HUES64 (cell line): ENCODE data around the gene CBX5.
"Not testable (repeated sequence)": the region's sequence is repeated elsewhere in the genome, so short reads cannot be mapped to it uniquely, and the experiment has no call there.

Experiments
- H3K27ac ChIP-seq: 2 replicates; pipeline ENCODE4 v1.7.0; 2013; ENCODE audit warnings: low read depth, low read length, inconsistent platforms
- H3K27me3 ChIP-seq: 2 replicates; pipeline ENCODE4 v1.6.1; 2013; ENCODE audit warnings: mild to moderate bottlenecking, low read length; ENCODE audit not compliant: insufficient read depth
- H3K36me3 ChIP-seq: 2 replicates; pipeline ENCODE4 v1.6.1; 2013; ENCODE audit warnings: mild to moderate bottlenecking, low read length; ENCODE audit not compliant: insufficient read depth
- H3K4me1 ChIP-seq: 2 replicates; pipeline ENCODE4 v1.6.1; 2013; ENCODE audit warnings: mild to moderate bottlenecking, low read length, moderate library complexity; ENCODE audit not compliant: insufficient read depth
- H3K4me3 ChIP-seq: 2 replicates; pipeline ENCODE4 v1.5.1; 2013; ENCODE audit warnings: mild to moderate bottlenecking, low read length, moderate library complexity
- H3K9ac ChIP-seq: 2 replicates; pipeline ENCODE4 v1.6.1; 2013; ENCODE audit warnings: mild to moderate bottlenecking, low read depth, low read length
- H3K9me3 ChIP-seq: 2 replicates; pipeline ENCODE4 v1.6.1; 2013; ENCODE audit warnings: low read depth, low read length; ENCODE audit not compliant: insufficient read depth
- WGBS: fragments of 150-250, 120-280 bp; methylation state at CpG from one replicate; pipeline ENCODE4 v1.1.7; 2013; ENCODE audit warnings: missing lambda C conversion rate; 5-methylcytosine and 5-hydroxymethylcytosine counted together

CBX5 gene

DNA sequence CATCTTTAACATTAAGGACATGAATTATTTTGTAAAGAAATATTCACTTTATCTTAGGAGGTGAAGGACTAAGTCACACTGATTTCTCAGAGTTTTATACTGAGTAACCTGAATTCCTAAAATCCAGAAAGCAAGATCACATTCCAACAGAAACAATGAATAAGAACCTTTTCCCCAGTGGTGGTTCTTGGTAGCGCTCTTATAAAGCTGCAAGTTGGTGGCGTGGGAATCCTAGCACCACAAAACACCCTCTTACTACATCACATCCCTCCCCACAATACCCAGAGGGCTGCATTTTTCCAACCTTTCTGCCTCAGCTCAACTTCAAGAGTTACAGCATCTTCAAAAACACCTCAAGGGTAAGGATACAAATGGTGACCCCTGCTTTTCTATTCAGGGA, 47.1 kb downstream of the CBX5 start:
- no peak overlapping the region for H3K27ac ChIP-seq
- 98% methylated on average over 2 of the region's 2 CpGs for WGBS
- no peak overlapping the region for H3K9ac ChIP-seq
- peaks cover 14% of the 10 kb centered on the region; the same call in 1 of the 2 replicates for H3K4me1 ChIP-seq
- no peaks in the 10 kb centered on the region for H3K27me3 ChIP-seq
- no peak overlapping the region for H3K4me3 ChIP-seq
- H3K36me3 ChIP-seq, result peaks cover 23% of the 10 kb centered on the region
- H3K9me3 ChIP-seq, result no peaks in the 10 kb centered on the region

DNA sequence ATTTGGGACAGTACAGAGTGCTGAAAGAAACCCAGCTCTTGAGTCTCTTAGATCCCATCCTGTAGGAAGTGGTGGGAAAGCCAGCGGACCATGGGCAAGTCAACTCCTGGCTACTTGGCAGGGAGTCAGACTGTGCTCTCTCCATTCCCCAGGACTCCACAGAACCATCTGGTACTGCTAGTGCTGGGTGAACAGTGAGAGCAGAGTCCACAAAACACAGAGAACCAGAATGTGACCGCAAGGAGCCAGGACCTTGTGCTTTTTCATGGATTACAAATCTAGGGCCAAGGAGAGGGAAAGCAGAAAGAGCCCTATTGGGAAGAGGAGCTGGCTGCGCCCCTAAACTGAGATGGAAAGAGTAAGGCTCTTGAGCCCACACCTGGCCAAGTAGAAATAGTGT, 48.7 kb downstream of the CBX5 start:
- not testable (repeated sequence) for H3K27me3 ChIP-seq, H3K36me3 ChIP-seq, H3K9ac ChIP-seq, H3K9me3 ChIP-seq, H3K4me3 ChIP-seq, H3K27ac ChIP-seq
- WGBS, result 97% methylated on average over 3 of the region's 3 CpGs
- H3K4me1 ChIP-seq, result peaks cover 14% of the 10 kb centered on the region; the same call in 1 of the 2 replicates

DNA sequence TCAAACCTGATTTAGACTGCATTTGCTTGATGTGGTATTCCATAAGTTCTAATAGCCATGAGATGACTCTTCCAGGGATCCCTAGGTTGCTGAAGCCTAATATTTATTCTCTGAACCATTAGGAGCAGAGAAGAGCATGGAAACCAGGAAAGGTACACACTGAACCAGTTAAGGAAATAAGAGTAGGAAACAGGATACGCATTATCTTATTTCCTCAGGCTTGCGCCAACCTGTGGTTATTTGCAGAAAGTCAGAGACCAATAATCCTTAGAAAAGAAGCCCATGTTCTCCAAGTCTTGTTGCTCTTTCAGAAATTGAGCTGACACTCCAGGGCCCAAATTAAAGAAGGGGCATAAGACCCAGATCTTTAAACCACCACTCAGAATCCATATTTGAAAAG, 49.4 kb downstream of the CBX5 start:
- H3K9me3 ChIP-seq, result no peaks in the 10 kb centered on the region
- no peak overlapping the region for H3K4me3 ChIP-seq
- H3K27me3 ChIP-seq, result no peaks in the 10 kb centered on the region
- peaks cover 14% of the 10 kb centered on the region; the same call in 1 of the 2 replicates for H3K4me1 ChIP-seq
- no peak overlapping the region for H3K9ac ChIP-seq
- WGBS, result 96% methylated on average over 2 of the region's 2 CpGs
- H3K36me3 ChIP-seq, result peaks cover 2% of the 10 kb centered on the region
- no peak overlapping the region for H3K27ac ChIP-seq

DNA sequence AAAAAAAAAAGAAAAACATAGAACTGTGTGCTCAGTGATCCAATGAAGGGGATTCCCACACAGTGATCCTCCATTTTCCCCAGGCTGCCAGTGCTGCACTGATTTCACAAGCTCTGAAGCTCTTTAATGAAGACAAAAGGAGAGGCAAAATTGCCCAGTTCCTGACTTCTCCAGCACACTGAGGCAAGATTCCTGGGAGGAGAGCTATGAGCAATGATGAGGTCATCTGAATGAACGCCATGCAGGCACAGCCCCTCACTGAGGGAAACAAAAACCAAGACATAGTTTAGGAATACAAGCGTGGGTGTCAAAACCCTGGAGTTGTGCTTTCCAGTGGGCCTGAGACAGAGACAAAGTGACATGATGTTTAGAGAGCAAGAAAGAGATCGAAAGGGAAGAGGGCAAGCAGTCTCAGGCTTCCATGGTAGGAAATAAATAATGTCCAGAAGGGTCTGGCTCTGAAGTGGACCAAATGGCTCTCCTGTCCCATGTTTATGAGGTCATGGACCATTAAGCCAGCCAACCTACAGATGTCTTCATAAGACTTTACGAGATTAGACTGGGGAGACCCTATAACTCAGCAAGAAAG, 50.2 kb downstream of the CBX5 start:
- Histone ChIP-seq H3K9me3 (no peaks in the 10 kb centered on the region), H3K4me3 (no peak overlapping the region), H3K36me3 (no peaks in the 10 kb centered on the region; the same call in 1 of the 2 replicates), H3K9ac (no peak overlapping the region), H3K27ac (no peak overlapping the region; the same call in 1 of the 2 replicates), H3K27me3 (no peaks in the 10 kb centered on the region), H3K4me1 (peaks cover 14% of the 10 kb centered on the region; the same call in 1 of the 2 replicates)
- 86% methylated on average over 4 of the region's 4 CpGs for WGBS

- Histone ChIP-seq H3K4me3 (no peak overlapping the region), H3K27me3 (no peaks in the 10 kb centered on the region), H3K4me1 (peaks cover 14% of the 10 kb centered on the region; the same call in 1 of the 2 replicates), H3K9me3 (no peaks in the 10 kb centered on the region), H3K36me3 (no peaks in the 10 kb centered on the region), H3K9ac (no peak overlapping the region), H3K27ac (no peak overlapping the region)
- WGBS, result 86% methylated on average over 1 of the region's 1 CpG
Measured at GRCh38 chr12:54228471-54228870, 51.5 kb downstream of the CBX5 start.

DNA sequence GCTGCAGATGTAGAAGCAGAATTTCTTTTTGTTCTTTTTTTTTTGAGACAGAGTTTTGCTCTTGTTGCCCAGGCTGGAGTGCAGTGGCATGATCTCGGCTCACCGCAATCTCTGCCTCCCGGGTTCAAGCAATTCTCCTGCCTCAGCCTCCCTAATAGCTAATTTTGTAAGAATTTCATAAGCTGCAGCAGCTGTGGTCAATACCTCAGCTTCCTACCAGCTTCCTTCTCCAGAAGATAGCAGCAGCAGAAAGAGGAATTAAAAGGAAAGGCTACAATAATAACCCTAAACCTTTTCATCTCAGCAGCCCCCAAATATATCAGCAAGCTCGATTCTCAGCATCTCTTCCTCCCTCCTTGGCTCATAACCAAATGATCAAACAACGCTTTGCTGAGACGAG, 52.0 kb downstream of the CBX5 start:
- not testable (repeated sequence) for H3K9me3 ChIP-seq, H3K27ac ChIP-seq, H3K4me3 ChIP-seq, H3K9ac ChIP-seq, H3K36me3 ChIP-seq, H3K27me3 ChIP-seq
- H3K4me1 ChIP-seq, result peaks cover 10% of the 10 kb centered on the region; the same call in 1 of the 2 replicates
- WGBS, result 91% methylated on average over 6 of the region's 6 CpGs

DNA sequence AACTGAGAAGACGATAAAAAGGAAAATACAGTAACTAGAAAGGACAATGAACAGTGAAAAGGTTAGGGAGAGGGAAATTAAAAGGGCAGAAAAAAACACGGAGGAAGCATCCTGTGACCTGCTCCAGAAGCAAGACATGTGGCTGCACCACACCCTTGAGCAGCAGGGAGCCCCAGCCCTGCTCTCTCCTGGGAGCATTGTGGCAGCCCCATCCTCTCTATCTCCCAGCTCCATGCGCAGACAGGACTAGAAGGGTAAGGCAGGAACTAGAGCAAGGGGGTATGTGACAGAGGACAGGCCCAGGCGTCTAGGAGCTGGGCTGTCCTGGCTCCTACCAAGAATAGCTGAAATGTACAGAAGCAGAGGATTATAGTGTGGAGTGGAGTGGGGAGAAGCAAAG, 52.5 kb downstream of the CBX5 start:
- 79% methylated on average over 4 of the region's 4 CpGs for WGBS
- H3K27ac ChIP-seq, result no peak overlapping the region

DNA sequence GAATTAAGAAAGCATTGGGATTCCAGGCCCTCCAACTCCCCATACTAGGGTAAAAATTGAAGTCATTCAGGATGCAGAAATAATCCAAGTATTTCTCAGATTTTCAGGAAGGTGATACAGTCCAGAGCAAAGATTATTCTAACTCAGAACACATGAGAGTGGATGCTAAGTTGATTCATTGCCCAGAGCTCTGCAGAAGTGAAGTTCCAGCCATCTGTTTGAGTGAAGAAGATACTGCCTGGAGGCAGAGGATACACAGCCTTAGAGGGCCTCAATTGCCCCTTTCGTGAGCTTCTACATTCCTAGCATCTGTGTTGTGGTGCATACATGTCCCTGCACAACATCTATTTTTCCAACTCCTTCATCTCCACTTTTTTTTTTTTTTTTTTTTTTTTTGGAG, 54.3 kb downstream of the CBX5 start:
- Histone ChIP-seq H3K27me3 (no peaks in the 10 kb centered on the region), H3K9ac (no peak overlapping the region), H3K36me3 (no peaks in the 10 kb centered on the region), H3K4me1 (peaks cover 8% of the 10 kb centered on the region; the same call in 1 of the 2 replicates), H3K9me3 (no peaks in the 10 kb centered on the region), H3K27ac (no peak overlapping the region), H3K4me3 (no peak overlapping the region)
- 96% methylated on average over 1 of the region's 1 CpG for WGBS

More for the DNA sequence above, 52.5 kb downstream of the CBX5 start:
- Histone ChIP-seq H3K4me1 (peaks cover 9% of the 10 kb centered on the region; the same call in 1 of the 2 replicates), H3K4me3 (no peak overlapping the region), H3K9ac (no peak overlapping the region), H3K27me3 (no peaks in the 10 kb centered on the region), H3K36me3 (no peaks in the 10 kb centered on the region), H3K9me3 (no peaks in the 10 kb centered on the region)

DNA sequence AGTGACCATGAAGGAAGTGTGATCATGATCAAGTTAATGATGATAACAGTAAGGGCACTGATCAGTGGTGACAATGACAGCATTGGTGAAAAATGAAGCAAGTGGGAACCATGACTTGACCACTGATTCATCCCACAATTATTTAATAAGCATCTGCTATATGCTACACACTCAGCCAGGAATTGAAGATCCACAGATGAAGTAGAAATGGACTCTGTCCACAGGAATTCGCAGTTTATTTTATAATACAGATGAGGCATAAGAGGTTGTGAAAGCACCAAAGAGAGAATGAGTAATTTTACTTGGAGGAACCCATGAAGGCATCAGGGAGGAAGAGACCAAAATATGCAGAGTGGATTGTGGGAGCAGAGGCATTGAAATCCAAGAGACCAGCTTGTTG, 57.3 kb downstream of the CBX5 start:
- 94% methylated on average over 1 of the region's 1 CpG for WGBS
- H3K9ac ChIP-seq, result no peak overlapping the region
- no peak overlapping the region for H3K27ac ChIP-seq

GRCh38 chr12:54221402-54221984, 58.4 kb downstream of the CBX5 start:
- H3K27me3 ChIP-seq, result peaks cover 26% of the 10 kb centered on the region
- no peaks in the 10 kb centered on the region for H3K9me3 ChIP-seq
- 88% methylated on average over 6 of the region's 6 CpGs for WGBS
- no peak overlapping the region for H3K27ac ChIP-seq
- peaks cover 4% of the 10 kb centered on the region for H3K4me1 ChIP-seq
- no peaks in the 10 kb centered on the region for H3K36me3 ChIP-seq
- H3K4me3 ChIP-seq, result no peak overlapping the region
- H3K9ac ChIP-seq, result no peak overlapping the region

More for the DNA sequence above, 57.3 kb downstream of the CBX5 start:
- Histone ChIP-seq H3K4me3 (no peak overlapping the region), H3K36me3 (no peaks in the 10 kb centered on the region), H3K27me3 (peaks cover 17% of the 10 kb centered on the region), H3K4me1 (peaks cover 4% of the 10 kb centered on the region), H3K9me3 (no peaks in the 10 kb centered on the region)

DNA sequence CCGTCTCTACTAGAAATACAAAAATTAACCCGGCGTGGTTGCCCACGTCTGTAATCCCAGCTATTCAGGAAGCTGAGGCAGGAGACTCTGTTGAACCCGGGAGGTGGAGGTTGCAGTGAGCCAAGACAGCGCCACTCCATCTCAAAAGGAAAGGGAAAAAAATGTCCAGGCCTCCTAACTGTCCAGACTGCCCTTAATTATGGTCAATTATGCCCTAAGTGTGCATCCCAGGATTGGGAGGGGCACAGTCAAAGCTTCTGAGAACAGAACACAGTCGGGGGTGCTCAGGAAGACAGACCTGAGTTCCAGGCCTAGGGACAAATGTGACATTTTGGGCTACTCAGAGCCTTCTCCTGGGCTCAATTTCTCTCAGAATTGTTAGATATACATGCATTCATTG, 59.4 kb downstream of the CBX5 start:
- 92% methylated on average over 7 of the region's 7 CpGs for WGBS
- no peaks in the 10 kb centered on the region for H3K9me3 ChIP-seq
- no peak overlapping the region for H3K9ac ChIP-seq
- peaks cover 36% of the 10 kb centered on the region for H3K27me3 ChIP-seq
- H3K36me3 ChIP-seq, result no peaks in the 10 kb centered on the region
- H3K4me3 ChIP-seq, result no peak overlapping the region
- peaks cover 4% of the 10 kb centered on the region for H3K4me1 ChIP-seq
- H3K27ac ChIP-seq, result no peak overlapping the region
